Measurements from ENCODE around the gene RBFOX1.

The RBFOX1 gene

DNA sequence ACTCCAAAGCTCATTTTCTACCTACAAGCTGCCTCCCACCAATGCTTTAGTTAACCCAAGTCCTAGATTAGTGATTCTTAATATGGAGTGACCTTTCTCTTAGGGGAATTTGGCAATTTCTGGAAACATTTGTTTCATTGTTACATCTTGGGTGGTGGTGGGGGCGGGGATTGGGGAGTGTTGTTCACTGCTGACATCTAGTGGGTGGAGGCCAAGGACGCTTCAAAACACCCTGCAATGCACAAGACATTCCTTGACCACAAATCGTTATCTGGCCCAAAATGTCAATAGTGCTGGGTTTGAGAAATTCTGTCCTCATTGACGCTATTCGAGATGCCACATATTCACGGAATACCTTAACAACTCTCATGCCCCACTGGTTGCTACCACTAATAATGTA lies 282.9 kb downstream of the RBFOX1 start:
- no peak for DNase-seq

DNA sequence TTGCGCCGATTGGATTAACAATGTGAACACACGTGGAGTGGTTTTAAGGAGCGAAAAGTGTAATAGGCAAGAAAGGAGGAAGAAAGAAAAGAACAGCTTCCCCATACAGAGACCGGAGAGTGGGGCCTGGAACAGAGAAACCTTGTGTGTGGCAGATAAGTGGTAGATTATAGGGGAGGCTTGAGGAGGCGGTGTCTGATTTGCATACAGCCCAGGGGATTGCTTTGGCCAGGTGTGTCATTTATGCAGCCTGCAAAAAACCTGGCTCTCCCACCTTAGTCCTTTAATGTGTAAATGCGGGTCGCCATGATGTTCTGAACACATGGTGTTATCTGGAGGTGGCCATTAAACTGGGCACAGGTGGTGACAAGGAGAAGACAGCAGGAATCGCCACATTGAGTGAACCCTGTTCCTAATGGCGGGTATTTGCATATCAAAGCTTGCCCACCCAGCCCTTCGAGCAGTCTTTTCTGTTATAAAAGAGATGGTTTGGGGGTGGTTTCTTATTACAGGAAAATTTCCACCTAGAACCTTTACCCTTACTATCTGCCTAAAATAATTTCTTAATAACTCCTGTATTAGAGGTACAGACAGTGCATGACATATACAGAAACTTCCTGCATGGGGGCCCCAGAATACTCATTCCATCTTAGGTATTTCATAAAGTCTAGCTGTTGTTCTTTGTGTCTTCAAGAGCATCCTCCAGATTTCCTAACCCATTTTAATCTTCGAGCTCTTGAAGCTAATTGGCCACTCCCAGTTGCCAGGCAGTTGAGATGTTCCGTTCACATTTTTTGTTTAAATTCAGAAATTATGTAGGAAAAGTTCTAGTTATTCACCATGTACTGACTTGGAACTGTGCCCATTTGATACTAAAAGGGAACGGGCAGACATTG lies 292.5 kb downstream of the RBFOX1 start:
- no peak for DNase-seq

DNA sequence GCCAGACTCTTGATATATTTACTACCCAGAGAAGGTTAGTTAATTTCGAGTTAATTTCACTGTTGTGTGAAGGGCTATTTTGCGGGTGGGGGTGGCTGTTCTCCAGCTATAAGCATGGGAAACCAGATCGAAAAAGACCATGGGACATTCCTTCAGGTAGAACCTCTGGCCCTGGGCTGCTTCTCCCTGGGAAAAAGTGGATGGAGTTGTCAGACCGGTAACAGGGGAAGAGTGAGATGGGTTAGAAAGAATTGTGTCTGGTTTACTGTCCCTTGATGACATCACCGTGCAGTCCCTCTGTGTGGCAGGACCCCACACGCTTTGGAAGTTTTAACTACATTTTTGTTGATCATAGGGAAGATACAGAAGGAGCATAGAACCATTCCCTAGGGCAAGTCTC lies 296.3 kb downstream of the RBFOX1 start:
- DNase-seq, result no peak

DNA sequence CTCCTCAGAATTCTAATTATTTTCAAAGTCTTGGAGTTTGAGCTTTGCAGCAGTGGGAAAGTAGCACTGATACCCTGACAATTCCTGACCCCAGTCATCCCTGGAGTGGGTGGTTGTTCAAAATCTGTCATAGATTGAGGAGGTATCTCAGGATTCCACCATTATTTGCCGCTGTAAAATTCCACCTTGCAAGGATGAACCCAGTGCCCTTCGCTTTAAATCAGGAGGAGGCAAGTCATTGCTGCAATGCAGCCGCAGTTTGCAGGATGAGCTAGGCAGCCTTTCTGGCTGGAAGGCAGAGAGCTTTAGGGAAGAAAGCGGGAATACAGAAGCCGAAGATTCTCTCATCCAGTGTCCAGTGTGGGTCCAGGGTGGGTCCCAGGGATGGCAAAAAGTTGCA lies 296.9 kb downstream of the RBFOX1 start:
- no peak for DNase-seq

DNA sequence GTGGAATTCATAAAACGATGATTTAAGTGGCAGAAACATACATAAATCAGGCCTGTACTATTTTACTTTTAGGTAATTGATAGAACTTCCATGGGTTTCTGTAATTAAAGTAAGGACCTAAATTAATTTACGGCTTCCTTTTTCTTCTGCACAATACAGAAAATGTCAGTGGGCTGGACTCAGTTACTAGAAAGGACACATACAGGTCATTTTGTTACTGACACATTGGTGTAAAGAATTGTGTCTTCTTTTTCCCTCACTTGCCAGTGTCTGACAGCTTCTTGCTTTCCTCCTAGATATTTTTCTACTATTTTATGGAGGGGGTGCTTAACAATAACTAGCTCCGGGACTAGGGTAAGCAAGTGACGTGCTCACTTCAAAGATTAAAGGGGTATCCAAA lies 304.8 kb downstream of the RBFOX1 start:
- no peak for DNase-seq

DNA sequence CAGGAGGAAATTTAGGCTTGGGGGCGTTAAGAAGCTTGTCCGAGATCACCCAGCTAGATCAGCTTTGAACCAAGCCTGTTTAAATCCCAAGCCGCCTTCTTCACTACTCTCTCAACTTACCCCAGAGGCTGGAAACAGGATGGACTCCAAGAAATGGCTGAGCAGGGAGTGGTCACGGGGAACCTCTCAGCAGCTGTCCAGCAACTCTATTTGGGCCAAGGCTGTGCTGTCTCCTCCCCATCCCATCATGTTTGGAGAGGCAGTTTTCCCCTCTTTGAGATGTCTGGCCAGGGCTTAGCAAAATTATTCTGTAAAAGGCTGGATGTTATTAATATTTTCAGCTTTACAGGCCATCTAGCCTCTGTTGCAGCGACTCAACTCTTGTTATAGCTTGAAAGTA lies 305.7 kb downstream of the RBFOX1 start:
- no peak for DNase-seq

DNA sequence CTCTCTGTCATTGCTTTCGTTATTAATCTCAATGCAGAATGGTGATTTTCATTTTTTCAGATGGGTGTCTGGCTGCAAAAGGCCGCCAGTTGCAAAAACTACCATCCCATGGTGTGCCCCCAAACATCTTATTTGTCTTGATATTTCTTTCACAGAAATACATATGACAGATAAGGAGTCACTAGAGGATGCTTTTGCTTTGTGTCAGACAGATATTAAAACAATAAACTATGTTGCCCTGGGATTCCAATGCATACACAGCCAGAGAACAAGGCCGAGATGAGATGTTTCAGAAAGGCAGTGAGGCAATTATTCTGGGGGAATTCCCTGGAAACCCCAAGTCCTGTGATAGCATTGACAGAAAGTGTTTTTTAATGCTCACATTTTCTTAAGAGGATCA lies 307.7 kb downstream of the RBFOX1 start:
- DNase-seq, result no peak

DNA sequence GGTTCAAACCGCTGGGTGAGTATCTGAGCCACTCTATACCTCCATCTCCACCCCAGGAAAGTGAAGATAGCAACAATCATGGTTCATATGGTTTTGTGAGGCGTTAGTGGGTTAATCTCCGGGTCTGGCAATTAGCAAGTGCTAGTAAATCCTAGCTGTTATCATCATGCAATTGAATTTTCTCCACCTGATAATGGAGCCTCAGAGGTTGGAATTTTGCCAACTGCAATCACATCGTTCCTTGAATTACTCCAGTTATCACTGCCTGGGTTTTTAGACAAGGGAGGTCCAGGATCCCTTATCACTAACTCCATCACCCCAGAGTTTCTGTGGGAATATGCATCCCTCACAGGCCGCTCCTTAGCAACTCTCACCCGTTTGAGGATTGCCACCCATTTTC lies 311.5 kb downstream of the RBFOX1 start:
- no peak for DNase-seq

DNA sequence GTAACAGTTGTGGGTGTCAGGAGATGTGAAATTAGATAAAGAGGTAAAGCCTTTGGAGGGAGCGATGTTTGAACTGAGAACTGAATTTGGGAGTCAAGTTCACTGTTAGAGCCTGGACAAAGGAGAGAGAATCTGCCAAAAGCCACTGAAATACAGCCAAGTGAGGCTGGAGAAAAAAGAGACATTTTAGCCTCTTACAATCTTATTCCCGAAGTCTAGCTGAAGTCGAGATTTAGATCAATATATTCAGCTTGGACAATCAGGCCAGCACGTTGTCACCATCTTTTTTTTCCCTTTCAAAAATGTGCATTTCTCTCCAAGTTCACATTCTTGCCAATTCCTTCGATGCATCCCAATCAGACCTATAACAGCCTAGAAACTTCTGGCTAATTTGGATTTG lies 312.2 kb downstream of the RBFOX1 start:
- no peak for DNase-seq

DNA sequence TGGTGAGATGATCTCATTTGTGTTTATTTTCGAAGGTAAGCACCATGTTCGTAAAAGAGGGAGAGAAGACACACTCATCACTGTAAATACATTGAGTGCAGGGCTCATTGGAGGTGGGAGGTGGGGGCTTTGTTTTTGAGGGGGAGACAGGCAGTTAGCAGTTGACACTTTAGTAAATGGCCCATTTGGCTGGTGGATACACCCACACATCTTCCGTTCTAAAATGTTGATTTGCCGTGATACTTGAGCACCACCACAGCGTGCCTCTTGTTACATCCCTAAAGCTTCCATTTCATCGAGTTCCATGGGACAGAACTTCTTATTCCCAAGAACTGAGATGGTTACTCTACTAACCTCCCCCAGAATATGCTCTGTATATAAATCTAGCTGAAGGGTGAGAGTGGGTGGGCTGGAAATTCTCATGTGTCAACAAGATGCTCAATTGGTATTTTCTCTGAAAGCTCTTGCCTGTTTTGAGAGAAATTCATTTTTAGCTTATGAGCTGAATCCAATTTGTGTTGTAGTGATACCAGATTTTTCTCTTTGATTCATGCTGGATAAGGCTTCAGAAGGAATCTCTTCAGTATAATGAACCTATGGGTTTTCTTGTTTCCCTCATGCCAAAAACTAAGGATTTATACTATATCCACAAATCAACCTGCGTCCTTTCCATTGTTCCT lies 314.3 kb downstream of the RBFOX1 start:
- DNase-seq, result peak; percentile 33

DNA sequence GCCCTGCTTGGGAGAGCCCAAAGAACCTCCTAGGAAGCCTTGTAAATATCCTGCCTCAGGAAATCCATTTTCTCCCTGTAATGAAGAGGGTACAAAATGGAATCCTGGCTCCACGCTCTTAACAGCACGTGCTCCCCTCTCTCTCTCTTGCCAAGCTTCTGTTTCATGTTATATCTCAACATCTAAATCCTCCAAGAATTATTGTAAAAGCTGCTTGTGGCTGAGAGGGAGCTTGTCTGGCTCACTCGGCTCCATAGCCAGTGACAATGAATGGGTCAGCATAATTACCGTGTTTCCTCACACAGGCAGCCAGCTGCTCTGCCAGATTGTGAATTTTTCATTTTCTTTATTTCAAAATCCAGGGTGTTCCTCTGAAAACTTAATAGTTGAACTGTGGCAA lies 317.8 kb downstream of the RBFOX1 start:
- no peak for DNase-seq

DNA sequence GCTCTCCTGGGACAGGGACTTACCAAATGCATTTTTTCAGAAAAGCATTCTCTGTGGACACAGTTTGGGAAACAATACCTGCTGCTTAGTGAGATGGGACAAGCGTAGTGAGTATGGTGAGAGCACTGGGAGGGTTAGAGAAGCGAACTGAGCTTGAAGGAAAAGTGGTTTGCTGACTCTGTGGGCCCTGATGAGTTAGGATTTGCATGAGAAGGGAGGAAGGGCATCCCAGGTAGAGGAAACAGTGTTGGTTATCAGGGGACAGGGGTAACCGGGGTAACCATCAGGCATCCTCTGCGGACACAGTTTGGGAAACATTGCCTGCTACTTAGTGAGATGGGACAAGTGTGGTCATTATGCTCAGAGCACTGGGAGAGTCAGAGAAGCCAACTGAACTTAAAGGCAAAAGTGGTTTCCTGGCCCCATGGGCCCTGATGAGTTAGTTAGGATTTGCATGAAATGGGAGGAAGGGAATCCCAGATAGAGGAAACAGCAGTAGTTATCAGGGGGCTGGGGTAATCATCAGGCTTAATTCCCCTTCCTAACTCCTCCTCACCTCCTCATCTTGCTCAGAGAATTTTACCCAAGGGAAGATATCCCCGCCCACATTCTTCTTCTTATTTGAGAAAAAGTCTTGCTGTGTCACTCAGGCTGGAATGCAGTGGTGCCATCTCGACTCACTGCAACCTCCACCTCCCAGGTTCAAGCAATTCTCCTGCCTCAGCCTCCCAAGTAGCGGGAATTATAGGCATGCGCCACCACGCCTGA lies 319.3 kb downstream of the RBFOX1 start:
- DNase-seq, result no peak

DNA sequence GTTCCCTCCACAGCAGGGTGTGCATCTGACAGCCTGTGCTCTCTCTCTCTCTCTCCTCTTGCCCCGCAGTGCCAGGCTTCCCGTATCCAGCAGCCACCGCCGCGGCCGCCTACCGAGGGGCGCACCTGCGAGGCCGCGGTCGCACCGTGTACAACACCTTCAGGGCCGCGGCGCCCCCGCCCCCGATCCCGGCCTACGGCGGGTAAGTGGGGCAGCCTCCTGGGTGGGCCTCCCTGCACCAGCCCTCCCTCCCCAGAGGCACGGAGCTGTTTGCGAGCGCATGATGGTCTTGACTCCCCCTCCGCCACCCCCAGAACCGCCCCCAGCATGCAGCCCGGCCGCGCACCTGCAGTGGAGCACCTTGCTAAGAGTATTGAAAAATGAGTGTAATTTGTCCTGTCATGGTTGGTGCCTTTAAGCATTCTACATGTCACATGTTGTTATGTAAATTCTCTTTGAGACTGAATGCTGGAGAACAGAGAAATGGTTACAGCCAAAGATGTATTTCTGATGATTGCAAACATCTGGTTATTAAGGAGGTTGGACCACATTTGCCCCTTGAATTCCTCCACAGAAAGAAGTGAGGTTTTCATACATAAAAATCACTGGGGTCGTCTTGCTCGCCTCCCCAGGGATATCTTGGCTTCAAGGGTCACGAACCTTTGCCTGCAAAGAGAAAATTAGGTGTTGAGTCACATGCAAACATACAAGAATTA lies 321.3 kb downstream of the RBFOX1 start:
- DNase-seq, result no peak

DNA sequence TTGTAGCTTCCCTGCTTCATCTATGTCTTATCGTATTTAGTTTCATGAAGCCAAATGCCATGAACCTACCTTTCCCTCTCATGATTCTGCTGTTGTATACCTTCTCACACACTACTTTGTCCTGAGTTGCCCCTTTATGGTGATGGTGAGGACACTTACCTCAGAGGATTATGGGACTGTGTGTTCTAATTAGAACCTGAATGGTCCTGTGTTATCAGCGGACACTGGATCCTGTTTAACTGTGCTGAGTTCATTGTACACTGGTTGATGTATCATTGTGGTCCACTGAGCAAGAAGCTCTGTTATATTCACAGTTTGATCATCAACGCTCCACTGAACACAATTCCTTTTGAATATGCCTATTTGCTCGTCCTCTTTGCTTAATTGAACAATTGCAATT lies 343.0 kb downstream of the RBFOX1 start:
- no peak for DNase-seq

DNA sequence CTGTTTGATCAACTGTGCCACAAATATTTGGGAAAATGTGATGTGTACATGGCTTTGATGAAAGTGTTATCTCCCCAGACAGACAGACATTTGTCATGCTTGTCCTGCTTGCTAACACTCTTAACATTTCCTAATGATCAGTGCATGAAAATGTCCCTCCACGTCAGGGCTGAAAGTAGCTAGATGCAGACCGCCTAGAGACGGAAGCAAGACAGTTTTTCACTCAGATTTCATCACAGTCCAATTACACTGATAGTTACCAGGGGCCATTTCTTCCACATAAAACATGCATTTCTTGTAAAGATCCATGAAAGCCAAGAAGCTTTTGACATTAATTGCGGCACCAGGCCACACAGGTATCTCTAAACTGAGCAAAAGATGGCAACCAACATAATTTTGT lies 347.7 kb downstream of the RBFOX1 start:
- DNase-seq, result no peak

DNA sequence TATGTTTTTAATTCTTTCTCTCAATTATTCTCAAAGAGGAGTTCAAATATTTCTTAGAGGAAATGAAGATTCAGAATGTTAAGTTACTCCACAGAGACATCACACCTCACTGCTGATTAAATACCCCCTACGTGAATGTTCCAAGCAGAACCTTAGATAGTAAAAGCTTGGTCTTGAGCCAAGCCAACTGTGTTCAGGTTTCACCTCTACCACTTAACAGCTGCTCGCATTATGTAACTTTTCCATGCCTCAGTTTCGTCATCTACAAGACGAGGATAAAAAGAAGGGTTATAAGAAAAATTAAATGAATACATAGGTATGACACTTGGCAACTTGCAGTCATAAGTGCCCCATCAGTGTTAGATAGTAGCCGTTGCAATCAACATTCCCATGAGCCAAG lies 356.2 kb downstream of the RBFOX1 start:
- DNase-seq, result no peak

DNA sequence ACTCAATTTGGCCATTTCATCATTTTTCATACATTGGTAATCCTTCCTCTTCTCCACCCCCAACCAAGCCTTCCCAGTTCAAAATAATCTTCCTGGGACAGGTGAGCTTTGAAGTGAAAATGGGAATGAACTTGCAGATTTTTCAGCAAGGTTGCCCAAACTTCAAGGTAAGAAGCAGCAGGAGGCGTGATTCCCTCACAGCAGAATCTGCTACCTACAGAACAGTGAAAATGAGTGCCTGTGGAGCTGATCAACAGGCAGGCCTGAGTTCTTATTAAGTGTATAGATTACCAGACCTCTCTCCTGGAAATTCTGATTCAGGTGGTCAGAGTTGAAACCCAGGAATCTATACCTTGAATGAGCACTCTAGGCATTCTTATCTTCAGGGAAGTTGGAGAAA lies 356.6 kb downstream of the RBFOX1 start:
- no peak for DNase-seq

DNA sequence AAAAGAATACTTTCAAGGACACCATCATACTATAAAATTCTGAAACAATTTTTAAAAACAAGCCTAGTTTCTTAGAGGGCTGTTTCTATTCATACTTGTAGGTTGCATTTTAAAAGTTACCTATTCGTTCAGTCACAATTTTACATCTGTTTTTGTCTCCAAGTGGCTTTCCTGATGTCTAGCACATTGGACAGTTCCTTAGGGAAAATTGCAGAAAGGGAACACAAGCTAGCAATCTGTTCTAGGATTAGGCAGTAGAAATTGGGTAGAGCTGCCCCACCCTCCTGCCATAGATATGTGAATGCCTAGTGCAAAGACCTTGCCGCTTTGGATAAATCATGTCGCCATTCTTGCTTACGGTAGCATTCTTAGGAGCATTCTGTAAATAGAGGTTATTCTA lies 358.9 kb downstream of the RBFOX1 start:
- no peak for DNase-seq

DNA sequence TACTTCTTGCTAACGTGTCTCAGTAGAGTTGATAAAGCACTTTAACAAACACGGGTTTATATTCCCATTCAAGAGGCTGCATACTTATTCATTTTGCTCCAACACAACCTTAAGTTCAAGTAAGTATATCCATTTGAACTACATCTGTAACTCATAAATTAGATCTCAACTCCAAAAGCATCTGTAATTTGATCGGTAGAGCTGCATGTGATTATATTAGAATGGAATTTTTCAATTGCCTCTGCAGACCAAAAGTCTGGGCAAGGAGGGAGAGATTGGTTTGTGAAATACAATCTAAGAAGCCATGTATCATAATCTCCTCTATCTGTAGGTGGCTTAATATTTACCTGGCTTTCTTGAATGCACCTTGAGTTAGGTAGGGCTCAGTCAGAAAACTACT lies 371.0 kb downstream of the RBFOX1 start:
- DNase-seq, result no peak

DNA sequence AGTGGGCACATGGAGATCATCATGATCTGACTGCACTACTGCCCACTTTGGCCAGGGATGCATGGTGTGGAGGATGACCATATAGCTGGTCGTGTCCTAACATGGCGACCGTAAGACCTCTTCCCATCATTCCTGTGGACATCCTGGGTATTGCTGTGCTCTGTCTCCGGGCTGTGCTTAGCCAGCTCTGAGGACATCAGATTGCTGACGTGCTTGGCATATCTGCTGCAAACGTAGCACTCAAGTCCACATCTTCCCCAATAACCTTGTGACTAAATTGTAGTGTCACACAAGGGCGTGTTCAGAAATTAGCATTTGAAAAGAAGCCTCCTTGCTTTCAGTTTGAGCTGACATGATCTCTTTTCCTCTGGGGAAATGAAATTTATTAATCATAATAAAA lies 373.2 kb downstream of the RBFOX1 start:
- no peak for DNase-seq

DNA sequence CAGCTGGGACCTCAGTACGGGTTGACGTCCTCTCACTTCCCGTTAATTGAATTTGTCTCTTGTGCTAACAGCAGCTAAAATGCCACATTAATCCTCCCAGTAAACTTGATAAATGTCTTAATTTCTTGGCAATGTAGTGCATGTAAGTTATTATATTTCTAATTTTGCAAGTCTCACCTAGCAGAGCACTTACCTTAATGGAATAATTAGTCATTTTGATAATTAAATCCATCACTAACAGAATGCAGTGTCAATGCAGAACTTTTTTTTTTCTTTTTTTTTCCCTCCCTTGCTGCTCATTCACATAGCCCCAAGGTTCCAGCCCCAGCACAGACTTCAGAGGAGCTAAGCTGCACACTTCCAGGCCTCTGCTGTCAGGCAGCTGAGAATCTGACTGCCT lies 376.5 kb downstream of the RBFOX1 start:
- no peak for DNase-seq

DNA sequence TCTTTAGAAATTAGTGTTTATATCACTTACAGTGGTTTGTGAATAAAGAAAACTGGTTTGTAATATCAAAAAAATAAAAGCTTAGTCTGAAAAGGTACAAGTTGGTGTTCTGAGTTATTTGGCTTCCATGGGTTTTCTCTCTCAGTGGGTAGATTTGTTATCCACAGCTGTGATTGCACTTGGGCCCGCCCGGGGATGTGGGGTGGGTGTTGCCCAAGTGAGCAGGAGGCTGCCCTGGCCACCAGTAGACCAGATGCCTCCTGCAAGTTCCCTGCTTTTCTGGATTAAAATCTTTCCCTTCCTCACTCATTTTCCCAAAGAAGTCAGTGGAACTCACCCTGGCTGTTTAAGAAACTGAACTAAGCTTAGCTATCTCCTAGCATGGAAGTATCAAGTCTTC lies 380.6 kb downstream of the RBFOX1 start:
- DNase-seq, result no peak

DNA sequence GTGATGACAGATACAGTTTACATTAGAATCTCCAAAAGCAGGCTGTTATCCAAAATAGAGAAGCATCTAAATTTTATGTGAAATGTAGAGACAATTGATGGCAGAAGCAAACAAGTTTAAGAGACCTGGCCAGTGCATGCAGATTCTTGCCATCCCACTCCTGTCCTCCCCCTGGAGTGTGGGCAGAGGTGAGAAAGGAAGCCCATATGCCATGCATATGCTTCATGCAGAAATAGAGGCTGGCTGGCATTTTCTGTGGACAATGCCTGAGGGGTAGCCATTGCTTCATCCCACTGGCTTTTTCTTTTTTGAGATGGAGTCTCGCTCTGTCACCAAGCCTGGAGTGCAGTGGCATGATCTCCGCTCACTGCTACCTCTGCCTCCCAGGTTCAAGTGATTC lies 382.1 kb downstream of the RBFOX1 start:
- DNase-seq, result no peak

Data from NCI-H748 treated with DMSO at 0.1 percent for 48 hours (cell line).